Right lobe of liver (tissue), 6 donors: ENCODE results near the gene NEU4. TPM values are rescaled to one million over a fixed set of nuclear protein-coding genes. Genes with fewer than 3 reads are reported as not detected.

ENCODE experiments used
- ATAC-seq, 4 donors: fragments of 200-7000 bp; cut with Tn5 transposase; one replicate each; pipeline ENCODE4 v1.9.1; 2020; ENCODE audit warnings: mild to moderate bottlenecking in 4 of 4, moderate library complexity in 4 of 4
- DNase-seq, 3 donors: peaks; one replicate each; pipeline ENCODE4 v3.0.0-alpha.2; 2020
- H3K27ac ChIP-seq, 3 donors: fragments of 200-600 bp; one replicate each; pipeline ENCODE4 v1.8.0; 2022
- H3K27me3 ChIP-seq, 2 donors: fragments of 200-600 bp; one replicate each; pipeline ENCODE4 v1.8.0; 2022
- H3K36me3 ChIP-seq, 4 donors: fragments of 200-600 bp; sonication (generic) in 1 of 4; one replicate each; pipeline versions ENCODE4 v1.5.1 to v1.8.0; 2017 to 2022; ENCODE audit warnings: control low read depth in 1 of 4
- H3K4me1 ChIP-seq, 4 donors: fragments of 200-600 bp; sonication (generic) in 1 of 4; one replicate each; pipeline versions ENCODE4 v1.5.1 to v1.8.0; 2017 to 2022; ENCODE audit warnings: control low read depth in 1 of 4
- H3K4me3 ChIP-seq, 3 donors: fragments of 200-600 bp; one replicate each; pipeline ENCODE4 v1.8.0; 2022
- H3K9me3 ChIP-seq, 4 donors: fragments of 200-600 bp; sonication (generic) in 1 of 4; one replicate each; pipeline versions ENCODE4 v1.5.1 to v1.8.0; 2017 to 2022; ENCODE audit warnings: control low read depth in 1 of 4
- CTCF ChIP-seq, 4 donors: fragments of 200-600 bp in 3 of 4; fragments of 450-650 bp in 1 of 4; IDR thresholded peaks; one replicate each; pipeline versions ENCODE4 v1.5.1 to v1.8.0; 2016 to 2022; ENCODE audit warnings: antibody characterized with exemption in 4 of 4, mild to moderate bottlenecking in 2 of 4
- POLR2A ChIP-seq: fragments of 450-650 bp; IDR thresholded peaks from one replicate; pipeline ENCODE4 v1.6.1; 2017; ENCODE audit warnings: antibody characterized with exemption, mild to moderate bottlenecking
- WGBS: methylation state at CpG from one replicate; pipeline ENCODE4 v1.1.6; 2018; ENCODE audit warnings: low coverage, low lambda C conversion rate; ENCODE audit not compliant: insufficient coverage; ENCODE audit errors: missing lambda C conversion rate; 5-methylcytosine and 5-hydroxymethylcytosine counted together
- intact Hi-C, 2 donors: fragments of 100-400 bp; cut with DNase I; formaldehyde crosslinking; loops; one replicate each; pipeline versions ENCODE4 v1.11.2 to v1.14.1; 2022
- total RNA-seq, 6 experiments: library from RNA; depleted of rRNA in 2 of 6; stranded (reverse); fragments of >200 nt in 2 of 6; fragmentation: NEBNext Ultra II Directional in 3 of 6; extraction: Animal tissue kit (Norgen Biotek cat#: 25700) in 3 of 6; gene quantifications; one replicate each; pipeline versions ENCODE4 v1.1.0 to v1.2.4, GENCODE V29; 2016 to 2023
- donor health status: DM: no; HTN: yes; CAD: no.
- donor health status: DM: no; HTN: no; CAD: no.
- donor health status: DM: no; HTN: no; CAD: no.
- donor health status: DM: no; HTN: yes; CAD: no.
- donor health status: DM: no; HTN: yes; CAD: no.

The NEU4 gene
- total RNA-seq, 6 experiments from 2014 or later, result 16.8 to 87.1 (median 76.2) TPM

DNA sequence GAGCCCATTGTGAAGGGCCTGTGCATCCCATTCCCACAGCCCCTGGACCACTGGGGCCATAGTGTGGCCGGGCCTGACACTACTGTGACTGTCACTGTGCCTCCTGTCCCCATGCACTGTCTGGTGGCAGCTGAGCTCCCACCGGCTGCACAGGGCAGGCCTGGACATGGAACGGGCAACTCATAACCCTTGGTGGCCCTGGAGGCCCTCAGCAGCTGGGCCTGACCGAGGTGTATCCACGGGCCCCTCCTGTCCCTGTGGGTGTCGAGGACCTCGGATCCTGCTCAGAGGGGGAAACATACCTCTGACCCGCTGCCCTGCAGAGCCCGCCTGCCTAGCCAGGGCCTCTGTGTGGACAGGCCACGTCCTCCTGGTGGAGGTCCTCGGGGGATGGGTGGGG, 40.1 kb upstream of the NEU4 start:
- Histone ChIP-seq H3K27me3 (no peaks in the 10 kb centered on the region), H3K4me1 (peaks cover 0 to 31% (median 13%) of the 10 kb centered on the region in 4 donors), H3K9me3 (no peaks in the 10 kb centered on the region), H3K4me3 (no peak overlapping the region), H3K36me3 (no peaks in the 10 kb centered on the region), H3K27ac (no peak overlapping the region)
- WGBS, result 83% methylated on average over 3 of the region's 11 CpGs
- DNase-seq (peak in 1 of 3 donors; percentile 18), ATAC-seq (no peak)
- TF ChIP-seq POLR2A, result no peak
- TF ChIP-seq CTCF (IDR thresholded peaks at IDR 0.05), result no peak
- intact Hi-C loops, result no loop called here

DNA sequence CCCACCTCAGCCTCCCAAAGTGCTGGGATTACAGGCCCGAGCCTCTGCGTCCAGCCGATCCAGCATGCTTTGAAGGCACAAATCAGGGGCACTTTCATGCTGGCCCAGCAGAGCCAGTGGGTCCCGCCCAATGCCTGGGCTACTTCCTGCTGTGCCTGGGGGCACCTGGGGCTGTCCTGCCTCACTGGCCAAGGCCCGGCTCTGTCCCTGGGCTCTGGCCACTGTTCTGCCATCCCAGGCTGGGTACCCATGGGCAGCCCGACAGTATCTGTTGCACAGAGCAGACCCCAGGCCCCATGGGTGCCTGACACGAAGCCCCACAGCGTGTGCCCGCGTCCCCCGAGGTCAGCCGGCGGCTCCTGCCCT, 39.2 kb upstream of the NEU4 start:
- no peak for DNase-seq
- 70% methylated on average over 2 of the region's 13 CpGs for WGBS
- Histone ChIP-seq H3K36me3 (no peaks in the 10 kb centered on the region), H3K4me3 (no peak overlapping the region), H3K9me3 (no peaks in the 10 kb centered on the region), H3K27ac (peak overlapping the region in 1 of 3 donors; percentile 56), H3K27me3 (no peaks in the 10 kb centered on the region), H3K4me1 (peaks cover 0 to 37% (median 15%) of the 10 kb centered on the region in 4 donors)
- TF ChIP-seq POLR2A (no peak), CTCF (IDR thresholded peaks at IDR 0.05) (no peak)
- intact Hi-C loops, result no loop called here
- ATAC-seq, result peak in 1 of 4 donors; percentile 8

DNA sequence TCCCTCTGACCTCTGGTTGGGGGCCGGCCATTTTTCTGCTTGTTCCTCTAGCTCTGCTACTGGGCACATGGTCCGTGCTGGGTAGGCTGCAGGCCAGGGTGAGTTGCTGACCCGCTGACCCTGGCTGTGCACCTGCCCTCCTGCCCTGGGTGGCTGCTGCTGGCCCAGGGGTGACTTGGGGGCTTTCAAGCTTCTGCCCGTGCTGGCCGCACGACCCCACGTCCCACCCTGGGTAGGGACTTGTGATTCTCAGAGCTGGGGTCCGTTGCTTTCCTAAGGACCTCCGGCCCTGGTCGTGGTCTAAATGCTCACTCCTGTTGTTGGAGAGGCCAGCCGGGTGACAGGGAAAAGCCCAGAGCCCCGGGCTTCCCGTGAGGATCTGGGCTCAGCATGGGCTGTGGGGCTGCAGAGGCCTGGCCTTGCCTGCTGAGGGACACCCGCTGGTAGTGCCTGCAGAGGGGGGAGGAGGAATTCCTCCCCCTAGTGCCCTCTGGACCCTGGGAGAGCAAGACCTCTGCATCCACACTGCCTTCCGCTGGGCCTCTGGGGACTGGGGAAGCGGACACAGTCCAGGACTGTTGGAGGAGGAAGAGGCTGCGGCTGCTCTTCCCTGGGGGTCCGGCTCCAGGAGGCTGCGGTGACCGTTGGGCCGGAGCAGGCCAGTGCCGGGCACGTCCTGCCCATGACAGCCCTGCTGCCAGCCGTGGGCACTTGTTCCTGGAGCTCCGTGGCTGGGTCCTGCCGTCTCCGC, 38.6 kb upstream of the NEU4 start:
- intact Hi-C loops, result no loop called here
- TF ChIP-seq POLR2A, result no peak
- TF ChIP-seq CTCF (IDR thresholded peaks at IDR 0.05), result no peak
- DNase-seq (peak; percentile 62 to 91 (median 88)), ATAC-seq (peak; percentile 82 to 86 (median 85))
- peak overlapping the region in 2 of 3 donors; percentile 40 to 56 for H3K27ac ChIP-seq
- H3K9me3 ChIP-seq, result no peaks in the 10 kb centered on the region
- H3K4me3 ChIP-seq, result no peak overlapping the region
- H3K36me3 ChIP-seq, result no peaks in the 10 kb centered on the region
- no peaks in the 10 kb centered on the region for H3K27me3 ChIP-seq
- peaks cover 0 to 42% (median 15%) of the 10 kb centered on the region in 4 donors for H3K4me1 ChIP-seq
- WGBS, result 27% methylated on average over 5 of the region's 27 CpGs

GRCh38 chr2:241770936-241771285, 38.1 kb upstream of the NEU4 start:
- no peak for ATAC-seq

More at GRCh38 chr2:241770936-241771285, 38.1 kb upstream of the NEU4 start:
- DNase-seq, result no peak
- no peak for TF ChIP-seq CTCF (IDR thresholded peaks at IDR 0.05)
- TF ChIP-seq POLR2A, result no peak
- Histone ChIP-seq H3K9me3 (no peaks in the 10 kb centered on the region), H3K27me3 (no peaks in the 10 kb centered on the region), H3K4me3 (no peak overlapping the region), H3K36me3 (no peaks in the 10 kb centered on the region), H3K27ac (peak overlapping the region in 2 of 3 donors; percentile 40 to 56), H3K4me1 (peaks cover 0 to 45% (median 15%) of the 10 kb centered on the region in 4 donors)
- intact Hi-C loops, result no loop called here
- WGBS, result 100% methylated on average over 3 of the region's 12 CpGs
